ENCODE results near the gene FTCD. TPM values are rescaled to one million over a fixed set of nuclear protein-coding genes. Genes with fewer than 3 reads are reported as not detected.

The FTCD gene
- total RNA-seq, 1 experiment from 2014 or later, result 0.40 TPM

GRCh38 chr21:46138383-46138970 is 16.9 kb downstream of the FTCD start:
- Histone ChIP-seq H3K36me3 (ENCODE audit: low read depth, low read length) (no peaks in the 10 kb centered on the region), H3K27ac (ENCODE audit: low read length) (no peak overlapping the region), H3K9me3 (ENCODE audit: low read length) (no peaks in the 10 kb centered on the region), H3K27me3 (ENCODE audit: low read length) (no peaks in the 10 kb centered on the region), H3K9ac (ENCODE audit: low read length) (no peak overlapping the region), H3K4me2 (ENCODE audit: low read length) (no peak overlapping the region), H3K79me2 (ENCODE audit: low read length) (no peaks in the 10 kb centered on the region), H3K4me1 (ENCODE audit: insufficient read depth, low read length) (no peaks in the 10 kb centered on the region), H2AFZ (ENCODE audit: low read length) (no peak overlapping the region), H4K20me1 (ENCODE audit: low read length) (no peaks in the 10 kb centered on the region), H3F3A (ENCODE audit: low read length, unreplicated experiment) (no peaks in the 10 kb centered on the region), H3K4me3 (ENCODE audit: low read length) (no peak overlapping the region), H3K9me2 (replicated peaks; ENCODE audit: low read length) (no peaks in the 10 kb centered on the region)
- no peak for ATAC-seq
- TF ChIP-seq EZH2phosphoT487 (IDR thresholded peaks at IDR 0.05; ENCODE audit: borderline replicate concordance, low read length) (no peak), EZH2 (IDR thresholded peaks at IDR 0.05; ENCODE audit: low read length, unreplicated experiment) (no peak)
- TF ChIP-seq, protein P1, sequence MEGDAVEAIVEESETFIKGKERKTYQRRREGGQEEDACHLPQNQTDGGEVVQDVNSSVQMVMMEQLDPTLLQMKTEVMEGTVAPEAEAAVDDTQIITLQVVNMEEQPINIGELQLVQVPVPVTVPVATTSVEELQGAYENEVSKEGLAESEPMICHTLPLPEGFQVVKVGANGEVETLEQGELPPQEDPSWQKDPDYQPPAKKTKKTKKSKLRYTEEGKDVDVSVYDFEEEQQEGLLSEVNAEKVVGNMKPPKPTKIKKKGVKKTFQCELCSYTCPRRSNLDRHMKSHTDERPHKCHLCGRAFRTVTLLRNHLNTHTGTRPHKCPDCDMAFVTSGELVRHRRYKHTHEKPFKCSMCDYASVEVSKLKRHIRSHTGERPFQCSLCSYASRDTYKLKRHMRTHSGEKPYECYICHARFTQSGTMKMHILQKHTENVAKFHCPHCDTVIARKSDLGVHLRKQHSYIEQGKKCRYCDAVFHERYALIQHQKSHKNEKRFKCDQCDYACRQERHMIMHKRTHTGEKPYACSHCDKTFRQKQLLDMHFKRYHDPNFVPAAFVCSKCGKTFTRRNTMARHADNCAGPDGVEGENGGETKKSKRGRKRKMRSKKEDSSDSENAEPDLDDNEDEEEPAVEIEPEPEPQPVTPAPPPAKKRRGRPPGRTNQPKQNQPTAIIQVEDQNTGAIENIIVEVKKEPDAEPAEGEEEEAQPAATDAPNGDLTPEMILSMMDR (conservative IDR thresholded peaks at IDR 0.05; ENCODE audit: low read depth, low read length), result no peak
- CTCF ChIA-PET, result no interaction called here
- DNase-seq, result no peak
- intact Hi-C loops (cut with micrococcal nuclease), result no loop called here
- POLR2A ChIA-PET (ENCODE audit: unreplicated experiment), result no interaction called here
- BruUV-seq (replicated peaks), result no TSS peak

- Histone ChIP-seq H3K4me1 (ENCODE audit: insufficient read depth, low read length) (no peaks in the 10 kb centered on the region), H2AFZ (ENCODE audit: low read length) (no peak overlapping the region), H4K20me1 (ENCODE audit: low read length) (no peaks in the 10 kb centered on the region), H3K4me3 (ENCODE audit: low read length) (no peak overlapping the region), H3K36me3 (ENCODE audit: low read depth, low read length) (no peaks in the 10 kb centered on the region), H3K79me2 (ENCODE audit: low read length) (no peaks in the 10 kb centered on the region), H3K9me2 (replicated peaks; ENCODE audit: low read length) (no peaks in the 10 kb centered on the region), H3K9me3 (ENCODE audit: low read length) (no peaks in the 10 kb centered on the region), H3K9ac (ENCODE audit: low read length) (no peak overlapping the region), H3F3A (ENCODE audit: low read length, unreplicated experiment) (no peaks in the 10 kb centered on the region), H3K27me3 (ENCODE audit: low read length) (no peaks in the 10 kb centered on the region), H3K27ac (ENCODE audit: low read length) (no peak overlapping the region), H3K4me2 (ENCODE audit: low read length) (no peak overlapping the region)
- TF ChIP-seq EZH2 (IDR thresholded peaks at IDR 0.05; ENCODE audit: low read length, unreplicated experiment) (no peak), EZH2phosphoT487 (IDR thresholded peaks at IDR 0.05; ENCODE audit: borderline replicate concordance, low read length) (no peak)
- TF ChIP-seq, protein P1 (conservative IDR thresholded peaks at IDR 0.05; ENCODE audit: low read depth, low read length), result no peak
- ATAC-seq (no peak), DNase-seq (no peak)
- POLR2A ChIA-PET (ENCODE audit: unreplicated experiment), result no interaction called here
- intact Hi-C loops (cut with micrococcal nuclease), result no loop called here
- CTCF ChIA-PET, result no interaction called here
- BruUV-seq (replicated peaks), result no TSS peak
Measured at GRCh38 chr21:46137908-46138307, 17.5 kb downstream of the FTCD start.

GRCh38 chr21:46136739-46137349 is 18.5 kb downstream of the FTCD start:
- H3K9me3 ChIP-seq (ENCODE audit: low read length), result no peaks in the 10 kb centered on the region
- H2AFZ ChIP-seq (ENCODE audit: low read length), result no peak overlapping the region
- no peaks in the 10 kb centered on the region for H3K79me2 ChIP-seq (ENCODE audit: low read length)
- TF ChIP-seq EZH2 (IDR thresholded peaks at IDR 0.05; ENCODE audit: low read length, unreplicated experiment), result no peak
- H3K27me3 ChIP-seq (ENCODE audit: low read length), result no peaks in the 10 kb centered on the region
- no TSS peak for BruUV-seq (replicated peaks)
- no peak overlapping the region for H3K27ac ChIP-seq (ENCODE audit: low read length)
- POLR2A ChIA-PET (ENCODE audit: unreplicated experiment), result no interaction called here
- no peaks in the 10 kb centered on the region for H4K20me1 ChIP-seq (ENCODE audit: low read length)
- CTCF ChIA-PET, result no interaction called here
- H3K36me3 ChIP-seq (ENCODE audit: low read depth, low read length), result no peaks in the 10 kb centered on the region
- intact Hi-C loops (cut with micrococcal nuclease), result no loop called here
- no peak overlapping the region for H3K4me2 ChIP-seq (ENCODE audit: low read length)
- ATAC-seq (no peak), DNase-seq (no peak)
- H3K9me2 ChIP-seq (replicated peaks; ENCODE audit: low read length), result no peaks in the 10 kb centered on the region
- H3K9ac ChIP-seq (ENCODE audit: low read length), result no peak overlapping the region
- H3F3A ChIP-seq (ENCODE audit: low read length, unreplicated experiment), result no peaks in the 10 kb centered on the region
- no peaks in the 10 kb centered on the region for H3K4me1 ChIP-seq (ENCODE audit: insufficient read depth, low read length)
- H3K4me3 ChIP-seq (ENCODE audit: low read length), result no peak overlapping the region
